WI38 (cell line): ENCODE measurements around the gene METAP2.
"Not testable (repeated sequence)": the region's sequence is repeated elsewhere in the genome, so short reads cannot be mapped to it uniquely, and the experiment has no call there.

ENCODE experiments used
- H3K4me3 ChIP-seq: 2 replicates; pipeline ENCODE4 v1.5.1; 2011; ENCODE audit warnings: low read depth, mild to moderate bottlenecking, control low read depth, low read length
- CTCF ChIP-seq: IDR thresholded peaks from 2 replicates; pipeline ENCODE4 v1.5.1; 2012; ENCODE audit warnings: low read depth, mild to moderate bottlenecking, control low read depth, low read length

METAP2 gene

GRCh38 chr12:95465275-95465674 lies 8.7 kb upstream of the METAP2 start:
- no peak for TF ChIP-seq CTCF

GRCh38 chr12:95470300-95470699 lies 3.7 kb upstream of the METAP2 start:
- no peak overlapping the region for H3K4me3 ChIP-seq
- TF ChIP-seq CTCF: no peak

More at GRCh38 chr12:95465275-95465674, 8.7 kb upstream of the METAP2 start:
- H3K4me3 ChIP-seq: no peak overlapping the region

- peak overlapping the region; percentile 83 for H3K4me3 ChIP-seq
- TF ChIP-seq CTCF: no peak
These were observed 595 bp upstream of the METAP2 start for GRCh38 chr12:95473231-95473883.

- H3K4me3 ChIP-seq: peak overlapping the region; percentile 83
- TF ChIP-seq CTCF: no peak
These were observed 657 bp downstream of the METAP2 start for GRCh38 chr12:95474660-95474958.

- TF ChIP-seq CTCF: no peak
These were observed 6.3 kb downstream of the METAP2 start for GRCh38 chr12:95480230-95480629.

GRCh38 chr12:95481072-95481471 lies 7.1 kb downstream of the METAP2 start:
- no peak overlapping the region for H3K4me3 ChIP-seq
- TF ChIP-seq CTCF: no peak

More at GRCh38 chr12:95480230-95480629, 6.3 kb downstream of the METAP2 start:
- H3K4me3 ChIP-seq: no peak overlapping the region

GRCh38 chr12:95481888-95482287 lies 7.9 kb downstream of the METAP2 start:
- no peak for TF ChIP-seq CTCF
- no peak overlapping the region for H3K4me3 ChIP-seq

- not testable (repeated sequence) for H3K4me3 ChIP-seq
These were observed 8.6 kb downstream of the METAP2 start for GRCh38 chr12:95482564-95482963.
